Smooth muscle cell of trachea (primary cell): Measurements from ENCODE around the gene GATM. TPM values are rescaled to one million over a fixed set of nuclear protein-coding genes. Genes with fewer than 3 reads are reported as not detected.

Source experiments
- total RNA-seq: library from RNA; depleted of rRNA; stranded (reverse); fragments of >200 nt; gene quantifications from 2 replicates; pipeline ENCODE4 v1.2.1, GENCODE V29; 2014

The GATM gene
- total RNA-seq, result 0.17 and 0.44 TPM in 2 replicates

GRCh38 chr15:45378149-45378912 is at the start of gene GATM:
GATM (minus strand) TSS chr15:45378544; CDS start chr15:45378453, 91 bp downstream.

Other genes starting within 250 kb of the GATM start
- gene DUOXA1, start 248.7 kb downstream of the GATM start, total RNA-seq, result 0.17 TPM in 1 of 2 replicates, not detected in the other
- under 0.01 and 0.99 TPM in 2 replicates for gene DUOX1, start 248.6 kb downstream of the GATM start, total RNA-seq
- 2.5 and 4.3 TPM in 2 replicates for gene SHF, start 190.6 kb downstream of the GATM start, total RNA-seq
- gene SLC28A2, start 126.3 kb downstream of the GATM start, total RNA-seq, result not detected in 2 replicates
- 9.3 and 10.8 TPM in 2 replicates for gene SLC30A4, start 144.2 kb upstream of the GATM start, total RNA-seq
- gene BLOC1S6, start 208.8 kb upstream of the GATM start, total RNA-seq, result 83.4 and 99.9 TPM in 2 replicates